Endothelial cell of umbilical vein (primary cell): ENCODE measurements around the gene ABLIM1.

ENCODE experiments used
- CTCF ChIP-seq, 2 donors: IDR thresholded peaks; 1 replicate in 1 of 2; 2 replicates in 1 of 2; pipeline ENCODE4 v1.5.1; 2011; ENCODE audit warnings: low read length in 2 of 2, mild to moderate bottlenecking in 2 of 2, moderate library complexity in 2 of 2, control low read depth in 1 of 2, inconsistent platforms in 1 of 2, low read depth in 1 of 2; ENCODE audit not compliant: insufficient read depth in 1 of 2; ENCODE audit errors: extremely low read depth in 1 of 2
- EZH2 ChIP-seq: IDR thresholded peaks from 2 replicates; pipeline ENCODE4 v1.6.1; 2012; ENCODE audit warnings: borderline replicate concordance, low read depth, mild to moderate bottlenecking, moderate library complexity, low read length, inconsistent platforms; ENCODE audit not compliant: severe bottlenecking
- FOS ChIP-seq: IDR thresholded peaks from 2 replicates; pipeline ENCODE4 v1.6.1; 2011; ENCODE audit warnings: mild to moderate bottlenecking, low read length, moderate library complexity, borderline replicate concordance; ENCODE audit not compliant: insufficient read depth
- MYC ChIP-seq: IDR thresholded peaks from one replicate; pipeline ENCODE4 v1.6.1; 2011; ENCODE audit warnings: mild to moderate bottlenecking, low read depth, low read length

GRCh38 chr10:114629824-114630730 lies 28.0 kb downstream of the ABLIM1 start:
- no peak for TF ChIP-seq CTCF (IDR thresholded peaks at IDR 0.05; ENCODE audit: extremely low read depth in 1 of 2, insufficient read depth in 1 of 2, low read depth in 1 of 2, low read length in 2 of 2)
- TF ChIP-seq MYC = no peak
- TF ChIP-seq EZH2 = no peak
- no peak for TF ChIP-seq FOS
